ENCODE measurements around the gene ST6GALNAC2.
"Not testable (repeated sequence)": the region's sequence is repeated elsewhere in the genome, so short reads cannot be mapped to it uniquely, and the experiment has no call there.

ST6GALNAC2 gene

DNA sequence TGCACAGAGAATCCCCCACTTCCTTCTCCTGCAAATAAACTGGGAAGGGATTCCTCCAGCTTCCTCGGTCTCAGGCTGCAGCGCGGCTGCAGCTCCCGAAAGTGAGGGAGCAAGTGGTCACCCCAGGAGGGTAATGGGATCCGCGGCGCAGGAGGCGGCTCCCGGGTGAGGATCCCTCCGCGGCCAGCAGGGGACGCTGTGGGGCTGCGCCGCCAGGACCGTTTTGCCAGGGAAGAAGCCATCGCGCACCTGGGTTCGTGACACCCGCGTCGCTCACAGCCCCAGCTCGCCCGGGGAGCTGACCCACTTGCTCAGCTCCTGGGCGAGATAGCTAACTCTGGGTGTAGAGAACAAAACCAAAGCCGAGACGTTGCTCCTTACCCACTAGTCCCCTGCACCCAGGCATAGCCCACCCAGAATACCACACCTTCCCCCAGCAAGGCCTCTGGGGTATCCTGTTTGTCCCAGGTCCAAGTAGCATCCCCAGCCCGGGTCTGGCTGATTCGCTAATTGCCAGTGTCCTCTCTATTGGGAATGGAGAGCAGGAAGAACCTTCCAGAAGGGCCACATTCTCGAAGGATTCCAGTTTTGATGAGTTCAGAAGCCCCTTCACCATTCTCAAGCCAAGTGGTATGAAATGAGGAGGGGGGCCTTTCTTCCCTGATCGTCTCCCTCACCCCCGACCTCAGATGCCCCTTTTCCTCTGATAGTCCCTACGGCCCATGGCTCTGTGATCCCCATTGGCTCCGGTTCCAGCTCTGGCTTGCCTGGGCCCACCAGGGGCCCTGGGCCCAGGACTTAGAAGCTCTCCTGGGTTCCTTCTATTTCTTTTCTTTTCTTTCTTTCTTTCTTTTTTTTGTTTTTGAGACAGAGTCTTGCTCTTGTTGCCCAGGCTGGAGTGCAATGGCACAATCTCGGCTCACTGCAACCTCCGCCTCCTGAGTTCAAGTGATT is 62.3 kb downstream of the ST6GALNAC2 start:
- peak; percentile 49 for DNase-seq

DNA sequence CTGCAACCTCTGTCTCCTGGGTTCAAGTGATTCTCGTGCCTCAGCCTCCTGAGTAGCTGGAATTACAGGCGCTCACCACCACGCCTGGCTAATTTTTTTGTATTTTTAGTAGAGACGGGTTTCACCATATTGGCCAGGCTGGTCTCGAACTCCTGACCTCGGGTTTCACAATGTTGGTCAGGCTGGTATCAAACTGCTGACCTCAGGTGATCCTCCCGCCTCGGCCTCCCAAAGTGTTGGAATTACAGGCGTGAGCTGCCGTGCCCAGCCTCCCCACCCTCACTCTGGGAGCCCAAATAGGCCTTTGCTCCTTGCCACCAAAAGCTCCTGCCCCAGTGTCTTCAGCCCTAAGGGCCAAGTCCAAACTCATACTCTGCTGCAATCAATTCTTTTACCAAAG is 64.0 kb downstream of the ST6GALNAC2 start:
- not testable (repeated sequence) for DNase-seq

DNA sequence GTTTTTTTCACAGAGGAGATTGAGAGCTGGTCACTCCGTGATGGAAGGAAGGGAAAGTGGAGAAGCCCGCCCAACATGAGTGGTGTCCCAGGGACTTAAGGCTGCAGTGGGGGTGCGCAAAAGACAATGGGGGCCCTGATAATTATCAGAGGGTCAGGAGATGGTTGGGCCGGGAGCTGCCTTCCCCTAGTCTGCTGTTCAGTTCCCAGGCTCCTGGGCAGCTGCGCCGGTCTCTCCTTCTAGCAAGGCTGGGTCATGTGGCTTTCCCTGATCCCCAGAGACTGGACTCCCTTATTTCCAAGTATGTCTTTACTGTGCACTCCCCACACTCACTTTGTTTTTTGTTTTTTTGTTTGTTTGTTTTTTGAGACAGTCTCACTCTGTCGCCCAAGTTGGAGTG is 64.4 kb downstream of the ST6GALNAC2 start:
- DNase-seq: no peak

DNA sequence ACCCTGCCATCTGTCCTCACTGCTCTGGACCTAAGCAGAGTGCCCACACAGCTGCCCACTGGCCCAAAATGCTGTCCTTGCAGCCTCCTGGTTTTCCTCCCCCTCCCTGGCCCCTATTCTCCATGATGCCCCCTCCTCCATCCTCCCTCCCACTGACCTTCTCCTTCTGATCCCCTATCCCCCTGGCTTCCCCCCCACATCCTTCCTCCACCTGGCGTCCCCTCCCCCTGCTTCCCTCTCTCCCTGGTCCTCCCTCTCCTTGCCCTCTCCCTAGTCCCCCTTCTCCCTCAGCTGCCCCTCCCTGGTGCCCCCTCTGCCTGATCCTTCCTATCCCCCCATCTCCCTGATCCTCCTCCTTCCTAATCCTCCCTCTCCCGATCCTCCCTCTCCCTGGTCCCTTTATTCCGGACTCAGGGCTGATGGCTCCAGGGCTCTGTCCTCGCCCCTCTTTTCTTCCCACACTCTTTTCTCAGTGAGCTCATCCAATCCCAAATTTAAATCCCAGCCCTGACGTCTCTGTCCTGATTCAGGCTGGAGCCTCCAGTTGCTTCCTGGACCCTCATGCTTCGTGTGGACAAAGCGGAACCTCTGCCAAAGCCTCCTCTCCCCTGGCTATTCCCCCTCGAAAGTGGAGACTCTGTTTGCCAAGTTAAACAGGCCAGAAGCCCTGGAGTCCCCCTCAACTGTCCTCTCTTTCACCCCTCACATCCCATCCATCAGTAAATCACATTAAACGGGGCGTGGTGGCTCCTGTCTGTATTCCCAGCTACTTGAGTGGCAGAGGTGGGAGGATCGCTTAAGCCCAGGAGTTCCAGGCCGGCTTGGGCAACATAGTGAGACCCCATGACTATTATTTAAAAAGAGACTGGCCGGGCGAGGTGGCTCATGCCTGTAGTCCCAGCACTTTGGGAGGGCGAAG is 66.4 kb downstream of the ST6GALNAC2 start:
- DNase-seq: no peak

DNA sequence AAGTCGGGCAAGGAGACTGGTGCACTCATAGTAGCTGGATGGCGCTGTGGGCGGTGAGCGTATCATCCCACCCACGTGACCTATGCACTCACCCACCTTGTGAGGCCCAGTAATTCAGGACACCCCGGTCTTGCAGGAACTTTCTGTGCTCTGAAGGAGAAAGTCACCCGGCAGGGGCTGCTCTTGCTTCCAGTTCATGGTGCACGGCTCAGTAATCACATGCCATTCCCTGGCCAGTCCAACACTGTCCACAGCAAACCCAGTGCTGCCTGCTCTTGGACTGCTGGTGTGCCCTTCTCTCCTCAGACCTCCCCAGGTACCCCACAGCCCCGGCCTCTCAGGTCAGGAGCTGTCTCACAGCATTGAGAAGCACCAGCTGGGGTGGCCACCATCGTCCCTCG is 68.0 kb downstream of the ST6GALNAC2 start:
- DNase-seq: no peak

Data from hematopoietic multipotent progenitor cell treated with erythropoietin and hydrocortisone succinate and interleukin-3 and kit ligand, for 8 days (in vitro differentiated cells).